Natural killer cell (primary cell): ENCODE results near the gene RFX1. TPM values are rescaled to one million over a fixed set of nuclear protein-coding genes. Genes with fewer than 3 reads are reported as not detected.
"Not testable (repeated sequence)": the region's sequence is repeated elsewhere in the genome, so short reads cannot be mapped to it uniquely, and the experiment has no call there.

Experiments
- ATAC-seq, 3 donors: fragments of 150-1000 bp in 2 of 3; fragments of 200-7000 bp in 1 of 3; cut with Tn5 transposase; 1 replicate in 1 of 3; 2 replicates in 2 of 3; pipeline ENCODE4 v1.10.0; 2021; ENCODE audit warnings: mild to moderate bottlenecking in 2 of 3, moderate library complexity in 2 of 3
- DNase-seq, 2 donors: peaks; one replicate each; pipeline versions ENCODE4 v3.0.0 to v3.0.0-alpha.2; 2013 to 2021; ENCODE audit warnings: mixed read lengths in 1 of 2
- H3K27ac ChIP-seq: one replicate; pipeline ENCODE4 v1.5.1; 2013; ENCODE audit warnings: mild to moderate bottlenecking, low read length
- H3K27me3 ChIP-seq: one replicate; pipeline ENCODE4 v1.6.1; 2013; ENCODE audit warnings: low read length; ENCODE audit not compliant: control insufficient read depth, insufficient read depth
- H3K36me3 ChIP-seq: one replicate; pipeline ENCODE4 v1.6.1; 2013; ENCODE audit warnings: low read length; ENCODE audit not compliant: control insufficient read depth, insufficient read depth
- H3K4me1 ChIP-seq: one replicate; pipeline ENCODE4 v1.6.1; 2013; ENCODE audit warnings: low read length; ENCODE audit not compliant: control insufficient read depth, insufficient read depth
- H3K4me3 ChIP-seq: one replicate; pipeline ENCODE4 v1.5.1; 2013; ENCODE audit warnings: low read length
- H3K9me3 ChIP-seq: one replicate; pipeline ENCODE4 v1.6.1; 2013; ENCODE audit warnings: low read length; ENCODE audit not compliant: control insufficient read depth, insufficient read depth
- H3K27ac Mint-ChIP-seq, 2 donors: one replicate each; pipeline ENCODE4 v1.8.0; 2022; ENCODE audit warnings: mild to moderate bottlenecking in 2 of 2, mixed read lengths in 2 of 2, moderate library complexity in 1 of 2
- H3K27me3 Mint-ChIP-seq, 2 donors: one replicate each; pipeline ENCODE4 v1.8.0; 2022; ENCODE audit warnings: low read depth in 2 of 2, mixed read lengths in 2 of 2
- H3K36me3 Mint-ChIP-seq: one replicate; pipeline ENCODE4 v1.8.0; 2022; ENCODE audit warnings: mixed read lengths
- H3K4me1 Mint-ChIP-seq, 2 donors: one replicate each; pipeline ENCODE4 v1.8.0; 2022; ENCODE audit warnings: mixed read lengths in 2 of 2
- H3K4me3 Mint-ChIP-seq: one replicate; pipeline ENCODE4 v1.8.0; 2022; ENCODE audit warnings: mild to moderate bottlenecking, moderate library complexity, mixed read lengths
- H3K9me3 Mint-ChIP-seq, 2 donors: one replicate each; pipeline ENCODE4 v1.8.0; 2022; ENCODE audit warnings: mixed read lengths in 2 of 2
- WGBS: methylation state at CpG from one replicate; pipeline ENCODE4 v1.1.7; 2013; ENCODE audit warnings: missing lambda C conversion rate; ENCODE audit not compliant: insufficient coverage; 5-methylcytosine and 5-hydroxymethylcytosine counted together
- intact Hi-C: fragments of 100-400 bp; cut with micrococcal nuclease; formaldehyde crosslinking; loops from one replicate; pipeline ENCODE4 v1.14.2; 2022
- total RNA-seq, 4 donors: library from RNA; stranded (reverse); fragments of 120-200 nt in 1 of 4; gene quantifications; one replicate each; pipeline versions ENCODE4 v1.2.3 to v1.2.4, GENCODE V29; 2013 to 2022
- TF ChIP-seq, protein P1 (sequence below): fragments of 200-600 bp; IDR thresholded peaks from one replicate; pipeline ENCODE4 v1.8.0; 2022; ENCODE audit warnings: antibody characterized with exemption

RFX1 gene
- total RNA-seq, 3 donors from 2014 or later (not counting 1 experiment from before 2014, with no cell fraction given) = 26.0 to 31.8 (median 30.5) TPM

DNA sequence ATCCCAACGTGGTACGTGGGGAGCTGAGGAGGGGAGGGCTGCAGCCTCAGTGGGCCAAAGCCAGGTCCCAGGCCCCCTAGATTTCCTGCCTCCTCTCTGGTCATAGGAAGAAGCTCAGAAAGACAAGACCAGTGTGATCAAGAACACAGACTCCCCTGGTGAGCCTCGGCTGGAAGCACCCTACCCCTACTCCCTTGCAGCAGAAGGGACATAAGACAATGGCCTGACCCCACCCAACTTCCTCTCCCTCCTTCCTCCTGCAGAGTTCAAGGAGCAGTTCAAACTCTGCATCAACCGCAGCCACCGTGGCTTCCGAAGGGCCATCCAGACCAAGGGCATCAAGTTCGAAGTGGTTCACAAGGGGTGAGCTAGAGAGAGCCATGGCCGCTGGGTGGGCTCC lies 79.4 kb downstream of the RFX1 start:
- Histone ChIP-seq H3K4me3 (no peak overlapping the region), H3K36me3 (peaks cover 30% of the 10 kb centered on the region), H3K9me3 (no peaks in the 10 kb centered on the region), H3K27ac (no peak overlapping the region), H3K4me1 (no peaks in the 10 kb centered on the region), H3K27me3 (no peaks in the 10 kb centered on the region)
- Mint-ChIP-seq H3K9me3 (no peaks in the 10 kb centered on the region), H3K27me3 (no peaks in the 10 kb centered on the region), H3K27ac (no peak overlapping the region), H3K4me3 (no peak overlapping the region), H3K36me3 (no peaks in the 10 kb centered on the region), H3K4me1 (no peaks in the 10 kb centered on the region)
- intact Hi-C loops = no loop called here
- WGBS = 83% methylated on average over 7 of the region's 8 CpGs
- ATAC-seq (no peak), DNase-seq (no peak)
- TF ChIP-seq, protein P1, sequence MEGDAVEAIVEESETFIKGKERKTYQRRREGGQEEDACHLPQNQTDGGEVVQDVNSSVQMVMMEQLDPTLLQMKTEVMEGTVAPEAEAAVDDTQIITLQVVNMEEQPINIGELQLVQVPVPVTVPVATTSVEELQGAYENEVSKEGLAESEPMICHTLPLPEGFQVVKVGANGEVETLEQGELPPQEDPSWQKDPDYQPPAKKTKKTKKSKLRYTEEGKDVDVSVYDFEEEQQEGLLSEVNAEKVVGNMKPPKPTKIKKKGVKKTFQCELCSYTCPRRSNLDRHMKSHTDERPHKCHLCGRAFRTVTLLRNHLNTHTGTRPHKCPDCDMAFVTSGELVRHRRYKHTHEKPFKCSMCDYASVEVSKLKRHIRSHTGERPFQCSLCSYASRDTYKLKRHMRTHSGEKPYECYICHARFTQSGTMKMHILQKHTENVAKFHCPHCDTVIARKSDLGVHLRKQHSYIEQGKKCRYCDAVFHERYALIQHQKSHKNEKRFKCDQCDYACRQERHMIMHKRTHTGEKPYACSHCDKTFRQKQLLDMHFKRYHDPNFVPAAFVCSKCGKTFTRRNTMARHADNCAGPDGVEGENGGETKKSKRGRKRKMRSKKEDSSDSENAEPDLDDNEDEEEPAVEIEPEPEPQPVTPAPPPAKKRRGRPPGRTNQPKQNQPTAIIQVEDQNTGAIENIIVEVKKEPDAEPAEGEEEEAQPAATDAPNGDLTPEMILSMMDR = no peak

DNA sequence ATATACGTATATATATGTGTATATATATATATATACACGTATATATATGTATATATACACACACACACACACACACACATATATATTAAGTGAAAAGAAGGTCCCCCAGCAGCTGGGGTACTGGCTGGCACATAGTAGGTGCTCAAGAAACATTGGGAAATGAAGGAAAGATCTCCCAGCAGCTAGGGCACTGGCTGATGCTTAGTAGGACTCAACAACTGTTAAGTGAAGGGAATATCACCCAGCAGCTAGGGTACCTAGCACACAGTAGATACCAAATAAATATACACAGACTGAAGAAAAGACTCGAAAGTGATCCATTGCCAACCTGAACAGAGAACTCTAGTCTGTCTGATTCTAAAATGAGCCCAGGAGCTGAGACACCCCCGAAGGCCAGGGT lies 80.1 kb downstream of the RFX1 start:
- no peaks in the 10 kb centered on the region for H3K27me3 Mint-ChIP-seq
- Histone ChIP-seq H3K4me3 (no peak overlapping the region), H3K27me3 (no peaks in the 10 kb centered on the region), H3K27ac (no peak overlapping the region), H3K4me1 (no peaks in the 10 kb centered on the region), H3K36me3 (peaks cover 34% of the 10 kb centered on the region), H3K9me3 (no peaks in the 10 kb centered on the region)
- H3K27ac Mint-ChIP-seq = no peak overlapping the region
- DNase-seq (no peak), ATAC-seq (no peak)
- no peaks in the 10 kb centered on the region for H3K9me3 Mint-ChIP-seq
- TF ChIP-seq, protein P1 = no peak
- 96% methylated on average over 2 of the region's 4 CpGs for WGBS
- H3K4me3 Mint-ChIP-seq = no peak overlapping the region
- intact Hi-C loops = no loop called here
- H3K36me3 Mint-ChIP-seq = no peaks in the 10 kb centered on the region
- H3K4me1 Mint-ChIP-seq = no peaks in the 10 kb centered on the region

DNA sequence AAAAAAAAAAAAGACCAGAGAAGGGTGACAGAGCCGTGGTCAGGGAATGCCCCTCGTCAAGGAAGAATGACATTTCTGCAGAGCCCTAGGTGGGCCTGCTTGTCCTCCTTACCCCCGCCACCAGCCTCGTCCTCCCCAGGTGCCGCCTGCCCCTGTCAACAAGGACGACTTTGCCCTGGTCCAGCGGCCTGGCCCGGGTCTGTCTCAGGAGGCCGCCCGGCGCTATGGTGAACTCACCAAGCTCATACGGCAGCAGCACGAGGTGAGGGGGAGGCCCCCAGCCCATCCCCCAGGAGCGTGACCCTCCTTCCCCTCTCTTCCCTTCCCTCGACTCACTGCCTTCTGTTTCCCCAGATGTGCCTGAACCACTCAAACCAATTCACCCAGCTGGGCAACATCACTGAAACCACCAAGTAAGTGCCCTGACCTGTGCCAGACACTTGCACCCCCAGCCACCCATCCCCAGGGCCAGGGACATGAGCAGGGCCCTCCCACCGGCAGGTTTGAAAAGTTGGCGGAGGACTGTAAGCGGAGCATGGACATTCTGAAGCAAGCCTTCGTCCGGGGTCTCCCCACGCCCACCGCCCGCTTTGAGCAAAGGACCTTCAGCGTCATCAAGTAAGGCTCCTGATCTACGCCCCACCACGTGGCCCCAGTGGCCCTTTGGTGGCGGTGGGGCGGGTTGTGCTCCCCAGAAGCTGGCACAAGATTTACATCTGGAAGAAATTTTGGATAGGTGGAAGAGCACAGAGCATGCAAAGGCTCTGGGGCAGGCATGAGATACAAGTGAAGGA lies 82.7 kb downstream of the RFX1 start:
- Mint-ChIP-seq H3K4me3 (no peak overlapping the region), H3K4me1 (no peaks in the 10 kb centered on the region), H3K27ac (no peak overlapping the region), H3K9me3 (no peaks in the 10 kb centered on the region), H3K36me3 (no peaks in the 10 kb centered on the region), H3K27me3 (no peaks in the 10 kb centered on the region)
- Histone ChIP-seq H3K27me3 (no peaks in the 10 kb centered on the region), H3K9me3 (no peaks in the 10 kb centered on the region), H3K27ac (no peak overlapping the region), H3K36me3 (peaks cover 50% of the 10 kb centered on the region), H3K4me1 (no peaks in the 10 kb centered on the region), H3K4me3 (no peak overlapping the region)
- DNase-seq (no peak), ATAC-seq (no peak)
- TF ChIP-seq, protein P1 = no peak
- WGBS = 97% methylated on average over 28 of the region's 28 CpGs
- intact Hi-C loops = no loop called here

- ATAC-seq, H3K27me3 Mint-ChIP-seq, H3K4me3 Mint-ChIP-seq, H3K9me3 ChIP-seq, H3K4me3 ChIP-seq, H3K27me3 ChIP-seq, H3K27ac ChIP-seq, H3K4me1 Mint-ChIP-seq, H3K4me1 ChIP-seq, intact Hi-C loops, DNase-seq, H3K9me3 Mint-ChIP-seq, H3K36me3 Mint-ChIP-seq: not testable (repeated sequence)
- H3K27ac Mint-ChIP-seq = peak overlapping the region in 1 of 2 donors; percentile 21
- WGBS = 97% methylated on average over 6 of the region's 6 CpGs
- H3K36me3 ChIP-seq = peaks cover 51% of the 10 kb centered on the region
Measured at GRCh38 chr19:13922118-13922517, 84.0 kb downstream of the RFX1 start.
